Tibial artery (tissue), 4 donors: ENCODE results near the gene CD4.
A peak's percentile ranks its signal among the peaks of the same experiment; 100 is the strongest.

ENCODE experiments used
- DNase-seq, 2 donors: peaks; one replicate each; pipeline ENCODE4 v3.0.0-alpha.2; 2019
- H3K27ac ChIP-seq, 2 donors: fragments of 200-600 bp; sonication (generic) in 1 of 2; 1 replicate in 1 of 2; 2 replicates in 1 of 2; pipeline ENCODE4 v1.5.1; 2018 to 2019; ENCODE audit warnings: mild to moderate bottlenecking in 1 of 2
- H3K27me3 ChIP-seq, 2 donors: fragments of 200-600 bp; sonication (generic) in 1 of 2; one replicate each; pipeline versions ENCODE4 v1.5.1 to v1.6.0; 2016 to 2019
- H3K36me3 ChIP-seq, 3 donors: fragments of 200-600 bp; sonication (generic) in 2 of 3; one replicate each; pipeline ENCODE4 v1.5.1; 2016 to 2019; ENCODE audit warnings: mild to moderate bottlenecking in 2 of 3
- H3K4me1 ChIP-seq, 4 donors: fragments of 200-600 bp; sonication (generic) in 2 of 4; 1 replicate in 3 of 4; 2 replicates in 1 of 4; pipeline ENCODE4 v1.5.1; 2016 to 2019
- H3K4me3 ChIP-seq, 2 donors: fragments of 200-600 bp; sonication (generic) in 1 of 2; 1 replicate in 1 of 2; 2 replicates in 1 of 2; pipeline ENCODE4 v1.5.1; 2018 to 2019; ENCODE audit warnings: mild to moderate bottlenecking in 2 of 2
- H3K9me3 ChIP-seq, 3 donors: fragments of 200-600 bp; sonication (generic) in 1 of 3; one replicate each; pipeline ENCODE4 v1.5.1; 2016 to 2019
- CTCF ChIP-seq, 2 experiments: fragments of 200-600 bp in 1 of 2; fragments of 450-650 bp in 1 of 2; IDR thresholded peaks; one replicate each; pipeline ENCODE4 v1.5.1; 2017 to 2019; ENCODE audit warnings: antibody characterized with exemption in 2 of 2, mild to moderate bottlenecking in 1 of 2, moderate library complexity in 1 of 2
- intact Hi-C: fragments of 100-400 bp; cut with DNase I; formaldehyde crosslinking; loops from one replicate; pipeline ENCODE4 v1.15.0; 2023; ENCODE audit warnings: low total_unique reads

CD4 gene

GRCh38 chr12:6772726-6773589 lies 16.4 kb upstream of the CD4 start:
- intact Hi-C loops: loop anchor here (10.0 kb wide), 1 partner anchor 158 kb away; no protein-coding TSS in a partner anchor

GRCh38 chr12:6773590-6774351 lies 15.6 kb upstream of the CD4 start:
- Histone ChIP-seq H3K4me1 (peaks cover 0 to 45% (median 33%) of the 10 kb centered on the region in 4 donors), H3K27ac (no peak overlapping the region)
- intact Hi-C loops: loop anchor here (10.0 kb wide), 1 partner anchor 159 kb away; no protein-coding TSS in a partner anchor

More at GRCh38 chr12:6772726-6773589, 16.4 kb upstream of the CD4 start:
- peak overlapping the region in 1 of 2 donors; percentile 5 for H3K27ac ChIP-seq
- H3K4me1 ChIP-seq: peaks cover 0 to 46% (median 33%) of the 10 kb centered on the region in 4 donors
- H3K27me3 ChIP-seq: no peaks in the 10 kb centered on the region
- H3K36me3 ChIP-seq: peaks cover 19 to 28% (median 25%) of the 10 kb centered on the region in 3 donors
- TF ChIP-seq CTCF (IDR thresholded peaks at IDR 0.05): no peak
- H3K4me3 ChIP-seq: no peak overlapping the region
- no peaks in the 10 kb centered on the region for H3K9me3 ChIP-seq
- no peak for DNase-seq

DNA sequence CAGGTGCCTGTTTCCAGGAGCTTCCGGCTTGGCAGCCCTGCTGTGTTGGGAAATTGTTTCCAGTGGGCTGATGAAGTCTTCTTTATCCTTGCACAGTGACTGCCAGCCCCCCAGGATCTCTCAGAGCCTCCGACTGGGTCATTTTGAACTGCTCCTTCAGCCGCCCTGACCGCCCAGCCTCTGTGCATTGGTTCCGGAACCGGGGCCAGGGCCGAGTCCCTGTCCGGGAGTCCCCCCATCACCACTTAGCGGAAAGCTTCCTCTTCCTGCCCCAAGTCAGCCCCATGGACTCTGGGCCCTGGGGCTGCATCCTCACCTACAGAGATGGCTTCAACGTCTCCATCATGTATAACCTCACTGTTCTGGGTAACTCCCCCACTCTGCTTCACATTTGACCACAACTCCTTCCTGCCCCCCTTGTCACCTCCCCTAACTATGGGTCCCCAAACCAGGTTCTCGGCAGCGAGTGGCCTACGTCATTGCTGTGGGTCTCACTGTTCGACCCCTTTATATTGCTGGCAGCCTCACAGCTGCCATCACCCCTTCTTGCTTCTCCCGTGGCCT lies 14.7 kb upstream of the CD4 start:
- Histone ChIP-seq H3K27me3 (no peaks in the 10 kb centered on the region), H3K27ac (no peak overlapping the region), H3K4me3 (no peak overlapping the region), H3K36me3 (peaks cover 17 to 21% (median 21%) of the 10 kb centered on the region in 3 donors), H3K4me1 (peaks cover 0 to 39% (median 27%) of the 10 kb centered on the region in 4 donors), H3K9me3 (no peaks in the 10 kb centered on the region)
- no peak for TF ChIP-seq CTCF (IDR thresholded peaks at IDR 0.05)
- no peak for DNase-seq
- intact Hi-C loops: loop anchor here (10.0 kb wide), 1 partner anchor 160 kb away; no protein-coding TSS in a partner anchor

More at GRCh38 chr12:6773590-6774351, 15.6 kb upstream of the CD4 start:
- DNase-seq: no peak
- Histone ChIP-seq H3K9me3 (no peaks in the 10 kb centered on the region), H3K4me3 (no peak overlapping the region), H3K36me3 (peaks cover 19 to 28% (median 25%) of the 10 kb centered on the region in 3 donors), H3K27me3 (no peaks in the 10 kb centered on the region)
- TF ChIP-seq CTCF (IDR thresholded peaks at IDR 0.05): no peak

GRCh38 chr12:6775185-6776174 lies 13.8 kb upstream of the CD4 start:
- no peaks in the 10 kb centered on the region for H3K9me3 ChIP-seq
- H3K4me3 ChIP-seq: no peak overlapping the region
- intact Hi-C loops: loop anchor here (10.0 kb wide), 1 partner anchor 161 kb away; no protein-coding TSS in a partner anchor
- peaks cover 0 to 34% (median 24%) of the 10 kb centered on the region in 4 donors for H3K4me1 ChIP-seq
- no peak for TF ChIP-seq CTCF (IDR thresholded peaks at IDR 0.05)
- no peaks in the 10 kb centered on the region for H3K27me3 ChIP-seq
- no peak for DNase-seq
- no peak overlapping the region for H3K27ac ChIP-seq
- H3K36me3 ChIP-seq: peaks cover 8 to 12% (median 12%) of the 10 kb centered on the region in 3 donors
